PC-3 (cell line): Measurements from ENCODE around the gene SLAMF1.

Experiments
- EZH2 ChIP-seq: fragments of 300-600 bp; sonication (generic); IDR thresholded peaks from one replicate; pipeline ENCODE4 v1.6.1; 2017; ENCODE audit warnings: antibody characterized with exemption, mild to moderate bottlenecking, low read length; ENCODE audit not compliant: unreplicated experiment
- TF ChIP-seq, protein P1 (sequence below): fragments of 300-600 bp; sonication (generic); conservative IDR thresholded peaks from 2 replicates; pipeline ENCODE4 v1.5.1; 2017; ENCODE audit warnings: antibody characterized with exemption, low read depth, mild to moderate bottlenecking, low read length

DNA sequence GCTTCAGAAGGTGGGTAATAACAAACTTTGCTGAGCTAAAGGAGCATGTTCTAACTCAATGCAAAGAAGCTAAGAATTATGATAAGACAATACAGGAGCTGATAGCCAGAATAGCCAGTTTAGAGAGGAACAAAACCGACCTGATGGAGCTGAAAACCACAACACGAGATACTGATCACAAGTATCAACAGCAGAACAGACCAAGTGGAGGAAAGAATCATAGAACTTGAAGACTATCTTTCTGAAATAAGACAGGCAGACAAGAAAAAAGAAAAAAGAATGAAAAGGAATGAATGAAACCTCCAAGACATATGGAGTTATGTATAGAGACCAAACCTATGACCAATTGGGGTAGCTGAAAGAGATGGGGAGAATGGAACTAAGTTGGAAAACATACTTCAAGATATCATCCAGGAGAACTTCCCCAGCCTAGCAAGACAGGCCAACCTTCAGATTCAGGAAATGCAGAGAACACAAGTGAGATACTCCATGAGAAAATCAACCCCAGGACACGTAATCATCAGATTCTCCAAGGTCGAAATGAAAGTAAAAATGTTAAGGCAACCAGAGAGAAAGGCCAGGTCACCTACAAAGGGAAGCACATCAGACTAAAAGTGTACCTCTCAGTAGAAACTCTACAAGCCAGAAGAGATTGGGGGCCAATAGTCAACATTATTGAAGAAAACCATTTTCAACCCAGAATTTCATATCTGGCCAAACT, 88.0 kb downstream of the SLAMF1 start:
- TF ChIP-seq, protein P1, sequence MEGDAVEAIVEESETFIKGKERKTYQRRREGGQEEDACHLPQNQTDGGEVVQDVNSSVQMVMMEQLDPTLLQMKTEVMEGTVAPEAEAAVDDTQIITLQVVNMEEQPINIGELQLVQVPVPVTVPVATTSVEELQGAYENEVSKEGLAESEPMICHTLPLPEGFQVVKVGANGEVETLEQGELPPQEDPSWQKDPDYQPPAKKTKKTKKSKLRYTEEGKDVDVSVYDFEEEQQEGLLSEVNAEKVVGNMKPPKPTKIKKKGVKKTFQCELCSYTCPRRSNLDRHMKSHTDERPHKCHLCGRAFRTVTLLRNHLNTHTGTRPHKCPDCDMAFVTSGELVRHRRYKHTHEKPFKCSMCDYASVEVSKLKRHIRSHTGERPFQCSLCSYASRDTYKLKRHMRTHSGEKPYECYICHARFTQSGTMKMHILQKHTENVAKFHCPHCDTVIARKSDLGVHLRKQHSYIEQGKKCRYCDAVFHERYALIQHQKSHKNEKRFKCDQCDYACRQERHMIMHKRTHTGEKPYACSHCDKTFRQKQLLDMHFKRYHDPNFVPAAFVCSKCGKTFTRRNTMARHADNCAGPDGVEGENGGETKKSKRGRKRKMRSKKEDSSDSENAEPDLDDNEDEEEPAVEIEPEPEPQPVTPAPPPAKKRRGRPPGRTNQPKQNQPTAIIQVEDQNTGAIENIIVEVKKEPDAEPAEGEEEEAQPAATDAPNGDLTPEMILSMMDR: no peak
- no peak for TF ChIP-seq EZH2
